LNCAP (cell line): ENCODE results near the gene N4BP3.

Experiments
- CTCF ChIP-seq: fragments of 450-650 bp; IDR thresholded peaks from 2 replicates; pipeline ENCODE4 v1.5.1; 2017; ENCODE audit warnings: mild to moderate bottlenecking

The N4BP3 gene

GRCh38 chr5:178106556-178107239 lies 6.6 kb upstream of the N4BP3 start:
- no peak for TF ChIP-seq CTCF

DNA sequence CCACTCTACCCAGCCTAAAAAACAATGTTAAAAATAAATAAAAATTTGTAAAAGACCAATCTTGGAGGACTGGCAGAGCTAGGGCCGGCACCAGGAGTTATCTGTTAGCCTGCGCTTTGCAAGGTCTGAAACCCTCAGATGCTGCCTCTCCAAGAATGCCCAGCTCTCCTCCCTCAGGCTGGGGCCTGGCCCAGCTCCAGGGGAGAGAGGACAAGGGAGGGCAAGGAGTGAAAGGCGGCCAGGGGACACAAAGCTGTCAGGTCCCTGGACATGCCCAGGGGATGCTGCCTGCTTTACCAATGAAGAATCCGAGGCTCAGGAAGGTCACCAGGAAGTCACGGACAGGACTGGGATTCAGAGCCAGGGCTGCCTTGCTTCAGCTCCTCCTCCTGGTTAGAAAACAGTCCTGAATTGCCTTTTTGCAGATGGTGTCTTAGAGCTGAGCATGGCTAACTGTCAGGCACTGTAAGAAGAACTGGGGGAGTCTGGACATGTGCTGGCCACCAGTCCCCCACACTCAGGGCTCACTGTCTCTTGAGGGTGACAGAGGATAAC lies 5.5 kb upstream of the N4BP3 start:
- TF ChIP-seq CTCF: no peak

GRCh38 chr5:178108446-178108845 lies 4.9 kb upstream of the N4BP3 start:
- no peak for TF ChIP-seq CTCF

GRCh38 chr5:178108966-178109365 lies 4.4 kb upstream of the N4BP3 start:
- no peak for TF ChIP-seq CTCF

DNA sequence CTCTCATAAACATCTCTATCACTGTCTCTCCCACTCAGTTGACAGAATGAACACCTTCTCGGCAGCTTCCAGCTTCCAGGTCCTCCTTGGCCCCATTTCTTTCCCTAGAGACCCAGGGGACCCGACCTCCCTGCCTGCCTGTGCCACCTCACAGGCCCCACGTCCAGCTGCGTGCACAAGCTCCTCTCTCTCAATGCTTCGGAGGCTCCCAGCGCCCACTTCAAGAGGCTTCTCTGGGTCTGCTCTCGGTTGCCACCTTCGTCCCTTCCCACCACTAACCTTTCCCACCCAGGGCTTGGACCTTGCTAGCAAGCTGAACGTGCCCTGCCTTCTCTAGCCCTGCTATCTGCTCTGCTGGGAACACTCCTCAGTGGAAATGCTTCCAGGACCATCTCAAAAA lies 2.8 kb upstream of the N4BP3 start:
- no peak for TF ChIP-seq CTCF

GRCh38 chr5:178111925-178112324 lies 1.4 kb upstream of the N4BP3 start:
- no peak for TF ChIP-seq CTCF

- no peak for TF ChIP-seq CTCF
These were observed 787 bp upstream of the N4BP3 start for GRCh38 chr5:178112545-178112944.
